ENCODE data around the gene PTAFR.
A peak's percentile ranks its signal among the peaks of the same experiment; 100 is the strongest.
"Not testable (repeated sequence)": the region's sequence is repeated elsewhere in the genome, so short reads cannot be mapped to it uniquely, and the experiment has no call there.

Gene PTAFR

DNA sequence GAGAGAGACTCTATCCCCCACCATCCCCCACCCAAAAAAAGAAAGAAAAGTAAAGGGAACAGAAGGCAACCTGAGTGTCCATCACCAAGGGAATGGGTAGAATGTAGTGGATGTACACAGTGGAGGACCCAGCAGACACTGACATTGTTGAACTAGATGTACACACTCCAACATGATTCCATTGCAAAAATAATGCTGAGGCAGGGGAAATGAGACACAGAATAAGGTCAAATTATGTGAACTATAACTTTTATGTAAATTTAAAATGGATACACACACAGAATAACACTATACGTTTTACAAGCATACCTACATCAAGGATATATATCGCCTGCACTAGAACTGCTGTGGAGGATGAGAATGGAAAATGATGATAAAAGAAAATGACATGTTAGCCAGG lies 34.8 kb downstream of the PTAFR start:
- no peak for DNase-seq

DNA sequence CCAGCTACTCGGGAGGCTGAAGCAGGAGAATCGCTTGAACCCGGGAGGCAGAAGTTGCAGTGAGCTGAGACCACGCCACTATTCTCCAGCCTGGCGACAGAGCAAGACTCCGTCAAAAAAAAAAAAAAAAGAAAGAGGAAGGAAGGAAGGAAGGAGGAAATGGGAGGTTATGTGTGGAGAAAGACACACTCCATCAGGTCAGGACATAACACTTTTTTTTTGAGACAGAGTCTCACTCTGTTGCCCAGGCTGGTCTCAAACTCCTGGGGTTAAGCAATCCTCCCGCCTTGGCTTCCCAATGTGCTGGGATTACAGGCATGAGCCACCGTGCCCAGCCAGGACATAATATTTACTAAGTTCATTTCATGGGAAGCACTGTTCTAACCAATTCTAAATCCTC lies 36.6 kb downstream of the PTAFR start:
- DNase-seq, result not testable (repeated sequence)

DNA sequence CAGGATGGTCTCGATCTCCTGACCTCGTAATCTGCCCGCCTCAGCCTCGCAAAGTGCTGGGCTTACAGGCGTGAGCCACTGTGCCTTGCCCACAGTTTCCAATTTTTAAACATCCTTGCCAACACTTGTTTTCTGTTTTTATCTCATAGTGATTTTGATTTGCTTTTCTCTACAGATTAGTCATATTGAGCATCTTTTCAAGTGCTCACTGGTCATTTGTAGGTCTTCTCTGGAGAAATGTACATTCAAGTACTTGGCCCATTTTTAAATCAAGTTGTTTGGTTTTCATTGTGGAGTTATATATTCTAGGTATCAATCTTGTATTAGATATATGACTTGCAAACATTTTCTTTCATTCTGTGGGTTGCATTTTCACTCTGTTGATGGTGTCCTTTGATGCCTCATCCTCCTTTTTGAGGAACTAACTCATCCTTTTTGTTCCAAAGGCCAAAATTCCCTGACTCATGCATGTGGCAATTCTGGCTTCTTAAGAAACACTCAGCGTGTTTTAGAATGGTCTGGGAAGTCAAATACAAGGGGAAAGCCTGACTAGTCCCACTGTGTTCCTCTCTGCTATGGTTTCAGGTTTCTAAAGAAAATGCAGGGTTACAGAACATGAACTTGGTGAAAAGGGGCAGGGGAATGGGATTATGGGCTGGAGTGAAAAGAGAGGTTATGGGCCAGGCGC lies 37.3 kb downstream of the PTAFR start:
- peak; percentile 48 for DNase-seq

- DNase-seq, result no peak
Observed at GRCh38 chr1:28136922-28137613, 39.4 kb downstream of the PTAFR start.

- DNase-seq, result no peak
Observed at GRCh38 chr1:28136169-28136921, 40.1 kb downstream of the PTAFR start.

- DNase-seq, result peak; percentile 53
Observed at GRCh38 chr1:28135371-28136168, 40.9 kb downstream of the PTAFR start.

DNA sequence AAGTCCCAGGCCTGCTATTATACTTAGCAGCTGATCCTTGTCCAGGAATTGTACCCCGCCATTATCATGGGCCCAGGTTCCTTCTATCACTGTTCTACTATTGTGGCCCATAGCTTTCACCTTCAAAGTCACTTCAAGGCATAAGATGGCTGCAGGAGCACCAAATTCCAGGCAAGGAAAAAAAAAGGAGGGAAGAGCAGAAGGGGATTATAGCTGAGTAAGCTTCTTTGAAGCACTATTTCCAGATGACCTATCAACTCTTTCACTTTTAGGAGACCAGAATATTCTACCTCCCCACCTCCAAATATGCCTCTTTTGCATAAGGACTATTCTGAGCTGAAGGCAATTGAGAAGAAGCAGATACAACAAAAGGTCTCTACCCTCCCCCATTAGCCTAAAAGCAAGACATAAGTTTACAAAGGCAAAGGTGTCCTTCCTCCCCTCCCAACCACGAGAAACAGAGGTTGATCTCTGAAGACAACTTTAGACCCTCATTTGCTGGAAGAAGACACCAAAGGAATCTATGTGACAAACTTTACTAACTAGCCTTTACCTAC lies 41.8 kb downstream of the PTAFR start:
- no peak for DNase-seq

- DNase-seq, result no peak
Observed at GRCh38 chr1:28132171-28133167, 44.0 kb downstream of the PTAFR start.

DNA sequence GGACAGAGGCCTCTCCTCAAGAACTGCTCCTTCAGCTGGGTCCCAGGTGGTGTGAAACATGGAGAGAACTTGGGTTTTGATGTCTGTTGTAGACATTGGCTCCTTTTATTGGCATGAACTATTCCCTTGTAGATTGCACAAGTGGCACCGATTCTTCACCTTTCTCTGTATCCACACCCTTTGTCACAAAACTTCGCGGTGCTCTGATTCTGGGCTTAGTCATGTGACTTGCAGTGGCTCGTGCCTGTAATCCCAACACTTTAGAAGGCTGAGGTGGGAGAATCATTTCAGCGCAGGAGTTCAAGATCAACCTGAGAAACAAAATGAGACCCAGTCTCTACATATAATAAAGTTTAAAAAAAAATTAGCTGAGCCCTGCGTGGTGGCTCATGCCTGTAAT lies 45.6 kb downstream of the PTAFR start:
- DNase-seq, result no peak

DNA sequence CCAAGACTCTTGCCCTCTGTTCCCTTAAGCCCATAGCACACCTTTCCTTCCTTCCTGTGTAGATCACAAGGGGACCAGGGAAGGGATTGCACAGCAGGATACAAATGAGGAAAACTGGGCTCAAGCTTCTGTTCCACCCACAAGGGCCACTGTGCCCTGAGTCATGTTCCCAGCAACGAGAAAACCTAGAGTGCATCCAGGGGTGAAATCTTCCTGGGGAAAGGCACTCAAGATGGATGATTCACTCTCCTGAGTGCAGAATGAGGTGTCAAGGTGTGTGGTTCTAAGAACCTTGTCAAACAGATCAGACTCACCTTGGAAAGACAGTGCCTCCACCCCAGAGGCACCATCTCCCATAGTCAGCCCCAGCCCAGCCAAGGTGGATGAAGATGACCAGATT lies 47.3 kb downstream of the PTAFR start:
- no peak for DNase-seq

- DNase-seq, result peak; percentile 88
Observed at GRCh38 chr1:28127617-28128257, 48.8 kb downstream of the PTAFR start.

DNA sequence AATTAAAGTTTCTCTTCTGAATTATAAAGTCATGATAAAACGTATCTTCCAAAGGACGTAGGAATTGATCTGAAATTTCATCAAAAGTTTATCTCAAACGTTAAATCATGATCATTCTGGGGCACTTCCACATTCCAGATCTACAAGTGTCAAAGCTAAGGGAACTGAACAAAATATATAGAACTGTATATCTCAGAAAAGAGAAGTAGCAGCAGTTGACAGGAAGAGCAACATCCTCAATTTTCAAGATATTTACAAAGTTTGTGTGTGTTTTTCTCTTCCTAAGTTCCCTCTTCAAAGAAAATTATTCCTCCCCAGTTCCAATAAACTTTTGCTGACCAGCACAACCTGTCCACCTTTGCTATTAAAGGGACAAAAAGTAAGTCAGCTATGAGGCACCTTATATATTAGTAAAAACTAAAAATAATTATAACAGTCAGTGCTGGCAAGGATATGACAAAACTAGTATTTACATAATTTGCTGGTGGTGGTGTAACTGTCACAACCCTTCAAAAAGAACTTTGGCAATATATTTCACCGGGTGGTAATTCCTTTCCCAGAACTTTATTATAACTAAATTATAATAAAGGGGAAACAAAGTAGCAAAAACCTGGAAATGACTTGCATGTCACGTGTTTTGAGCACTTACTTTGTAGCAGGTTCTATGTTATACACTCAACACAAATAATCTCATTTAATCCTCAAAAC lies 49.6 kb downstream of the PTAFR start:
- DNase-seq, result peak; percentile 54

- no peak for DNase-seq
Observed at GRCh38 chr1:28126212-28126611, 50.3 kb downstream of the PTAFR start.

DNA sequence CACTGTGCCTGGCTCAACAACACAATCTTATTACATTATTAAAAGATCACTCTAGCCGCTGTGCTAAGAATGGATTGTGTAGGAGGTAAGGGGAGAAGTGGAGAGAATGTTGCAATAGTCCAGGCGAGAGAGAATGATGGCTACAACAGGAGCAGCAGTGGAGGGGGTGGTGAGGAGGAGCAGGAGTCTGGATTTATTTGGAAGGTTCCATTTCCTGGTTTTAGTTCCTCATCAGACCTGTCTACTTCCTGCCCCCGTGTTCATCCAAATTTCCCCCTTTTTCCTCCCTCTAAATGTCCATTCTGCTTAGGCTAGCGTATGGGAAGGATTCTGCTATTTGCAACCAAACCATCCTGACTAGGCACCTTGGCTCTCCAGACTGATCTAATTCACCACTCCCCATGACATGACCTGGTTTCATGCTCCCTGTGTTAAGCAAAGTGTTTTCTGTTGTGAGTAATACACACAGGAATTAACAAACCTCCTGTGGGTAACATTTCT lies 53.0 kb downstream of the PTAFR start:
- DNase-seq, result peak; percentile 57

DNA sequence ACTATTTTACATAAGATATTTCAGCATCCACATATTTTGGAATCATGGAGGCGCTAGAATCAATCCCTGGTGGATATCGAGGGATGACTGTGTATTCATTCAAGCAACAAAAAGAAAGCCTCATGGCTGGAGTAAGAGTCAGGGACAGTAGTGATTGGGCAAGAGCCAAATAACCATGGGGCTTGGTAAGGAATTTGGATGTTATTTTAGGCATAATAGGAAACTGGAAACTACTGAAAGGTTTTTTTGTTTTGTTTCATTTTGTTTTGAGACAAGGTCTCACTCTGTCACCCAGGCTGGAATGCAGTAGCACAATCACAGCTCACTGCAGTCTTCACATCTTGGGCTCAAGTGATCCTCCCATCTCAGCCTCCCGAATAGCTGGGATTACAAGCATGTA lies 54.3 kb downstream of the PTAFR start:
- no peak for DNase-seq

DNA sequence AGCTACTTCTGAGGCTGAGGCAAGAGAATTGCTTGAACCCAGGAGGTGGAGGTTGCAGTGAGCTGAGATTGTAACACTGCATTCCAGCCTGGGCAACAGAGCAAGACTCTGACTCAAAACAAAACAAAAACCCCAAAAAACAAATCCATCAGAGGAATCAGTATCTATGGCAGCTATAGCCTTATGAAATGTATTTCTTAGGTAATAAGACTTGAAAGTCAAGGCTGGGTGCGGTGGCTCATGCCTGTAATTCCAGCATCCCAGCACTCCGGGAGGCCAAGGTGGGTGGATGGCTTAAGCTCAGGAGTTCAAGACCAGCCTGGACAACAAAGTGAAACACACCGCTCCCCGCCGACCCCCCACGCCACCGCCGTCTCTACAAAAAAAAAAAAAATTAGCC lies 56.9 kb downstream of the PTAFR start:
- DNase-seq, result no peak

DNA sequence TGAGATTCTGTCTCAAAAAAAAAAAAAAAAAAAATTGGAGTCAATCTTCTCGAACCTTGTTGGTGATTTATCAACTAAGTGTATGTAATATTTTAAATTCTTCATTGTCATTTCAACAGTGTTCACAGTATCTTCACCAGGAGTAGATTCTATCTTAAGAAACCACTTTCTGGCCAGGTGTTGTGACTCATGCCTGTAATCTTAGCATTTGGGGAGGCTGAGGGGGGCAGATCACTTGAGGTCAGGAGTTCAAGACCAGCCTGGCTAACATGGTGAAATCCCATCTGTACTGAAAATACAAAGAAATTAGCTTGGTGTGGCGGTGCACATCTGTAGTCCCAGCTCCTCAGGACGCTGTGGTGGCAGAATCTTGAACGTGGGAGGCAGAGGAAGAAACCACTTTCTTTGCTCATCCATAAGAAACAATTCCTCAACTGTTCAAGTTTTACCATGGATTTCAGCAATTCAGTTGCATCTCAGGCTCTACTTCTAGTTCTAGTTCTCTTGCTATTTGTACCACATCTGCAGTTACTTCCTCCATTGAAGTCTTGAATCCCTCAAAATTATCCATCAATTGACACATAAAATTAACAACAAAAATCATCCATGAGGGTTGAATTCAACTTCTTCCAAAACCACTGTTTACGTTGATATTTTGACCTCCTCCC lies 57.7 kb downstream of the PTAFR start:
- no peak for DNase-seq

GRCh38 chr1:28115267-28115666 lies 61.2 kb downstream of the PTAFR start:
- DNase-seq, result peak; percentile 78

DNA sequence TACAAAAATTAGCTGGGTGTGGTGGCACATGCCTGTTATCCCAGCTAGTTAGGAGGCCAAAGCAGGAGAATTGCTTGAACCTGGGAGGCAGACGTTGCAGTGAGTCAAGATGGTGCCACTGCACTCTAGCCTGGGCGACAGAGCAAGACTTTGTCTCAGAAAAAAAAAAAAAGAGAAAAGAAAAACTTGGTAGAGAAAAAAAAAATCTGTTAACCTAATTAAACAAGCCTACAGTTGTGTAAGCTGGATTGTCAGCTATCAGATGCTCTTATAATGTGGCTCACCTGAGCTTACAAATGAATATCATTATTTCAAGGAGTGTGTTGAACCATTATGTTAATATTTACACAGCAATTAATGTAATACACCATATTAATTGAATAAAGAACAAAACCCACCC lies 61.6 kb downstream of the PTAFR start:
- DNase-seq, result no peak

- no peak for DNase-seq
Observed at GRCh38 chr1:28113242-28113572, 63.3 kb downstream of the PTAFR start.
